AG09319 (cell line): Measurements from ENCODE around the gene INSIG2.

Experiments
- DNase-seq: peaks from one replicate; pipeline ENCODE4 v3.0.0-alpha.2; 2010; ENCODE audit warnings: low read depth; ENCODE audit errors: extremely low read depth
- TF ChIP-seq, protein P1 (sequence below): IDR thresholded peaks from 2 replicates; pipeline ENCODE4 v1.5.1; 2011; ENCODE audit warnings: low read depth, mild to moderate bottlenecking, inconsistent platforms, low read length, moderate library complexity

Gene INSIG2

GRCh38 chr2:118098307-118099030 lies 10.2 kb downstream of the INSIG2 start:
- DNase-seq = no peak

DNA sequence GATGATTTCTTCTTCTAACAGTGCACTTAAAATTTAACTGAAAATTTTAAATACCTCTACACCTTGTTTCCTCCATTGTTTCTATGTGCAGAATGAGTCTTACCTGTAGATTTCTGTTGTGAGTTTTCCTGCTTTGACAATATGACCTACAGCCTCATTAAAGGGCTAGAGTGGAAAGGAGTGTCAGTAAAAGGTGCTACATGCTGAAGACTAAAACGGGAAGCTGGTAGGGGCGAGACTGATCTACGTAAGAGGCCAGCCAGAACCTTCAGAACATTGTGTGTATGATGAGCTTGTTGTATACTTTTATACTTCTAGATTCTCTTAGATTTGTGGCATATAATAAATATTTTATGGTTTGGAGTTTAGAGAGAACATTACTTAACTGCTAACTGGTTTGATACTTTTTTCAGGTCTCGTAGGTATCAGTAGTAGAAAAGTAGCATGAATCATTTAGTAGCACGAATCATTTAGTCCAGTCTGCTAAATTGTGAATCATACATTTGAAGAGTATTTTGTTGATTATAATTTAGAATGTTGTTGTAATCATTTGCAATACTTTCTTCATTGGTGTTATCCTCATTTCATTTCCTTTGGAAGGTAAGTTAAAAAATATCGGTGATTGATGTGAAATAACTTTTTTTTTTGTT lies 14.3 kb downstream of the INSIG2 start:
- no peak for DNase-seq
- TF ChIP-seq, protein P1, sequence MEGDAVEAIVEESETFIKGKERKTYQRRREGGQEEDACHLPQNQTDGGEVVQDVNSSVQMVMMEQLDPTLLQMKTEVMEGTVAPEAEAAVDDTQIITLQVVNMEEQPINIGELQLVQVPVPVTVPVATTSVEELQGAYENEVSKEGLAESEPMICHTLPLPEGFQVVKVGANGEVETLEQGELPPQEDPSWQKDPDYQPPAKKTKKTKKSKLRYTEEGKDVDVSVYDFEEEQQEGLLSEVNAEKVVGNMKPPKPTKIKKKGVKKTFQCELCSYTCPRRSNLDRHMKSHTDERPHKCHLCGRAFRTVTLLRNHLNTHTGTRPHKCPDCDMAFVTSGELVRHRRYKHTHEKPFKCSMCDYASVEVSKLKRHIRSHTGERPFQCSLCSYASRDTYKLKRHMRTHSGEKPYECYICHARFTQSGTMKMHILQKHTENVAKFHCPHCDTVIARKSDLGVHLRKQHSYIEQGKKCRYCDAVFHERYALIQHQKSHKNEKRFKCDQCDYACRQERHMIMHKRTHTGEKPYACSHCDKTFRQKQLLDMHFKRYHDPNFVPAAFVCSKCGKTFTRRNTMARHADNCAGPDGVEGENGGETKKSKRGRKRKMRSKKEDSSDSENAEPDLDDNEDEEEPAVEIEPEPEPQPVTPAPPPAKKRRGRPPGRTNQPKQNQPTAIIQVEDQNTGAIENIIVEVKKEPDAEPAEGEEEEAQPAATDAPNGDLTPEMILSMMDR = no peak

More at GRCh38 chr2:118098307-118099030, 10.2 kb downstream of the INSIG2 start:
- TF ChIP-seq, protein P1 = no peak

GRCh38 chr2:118103951-118104940 lies 16.0 kb downstream of the INSIG2 start:
- DNase-seq = no peak

DNA sequence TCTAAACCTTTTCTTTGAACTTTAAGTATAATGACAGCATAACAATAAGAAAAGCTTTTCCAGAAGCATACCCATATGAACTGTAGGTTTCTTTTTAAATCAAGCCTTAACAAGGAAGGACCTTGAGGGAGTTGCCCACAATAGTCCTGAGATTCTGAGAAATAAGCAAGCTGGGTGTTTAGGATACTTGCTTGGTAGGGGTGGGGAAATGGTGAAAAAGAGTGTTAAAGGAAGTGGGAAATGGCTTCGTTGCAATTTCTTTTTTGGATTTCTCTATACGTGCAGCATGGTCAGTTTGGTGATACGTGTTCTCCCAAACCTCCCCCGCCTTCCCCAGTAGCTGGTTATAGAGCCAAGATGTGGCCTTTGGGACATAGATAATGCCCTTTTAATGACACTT lies 17.2 kb downstream of the INSIG2 start:
- no peak for DNase-seq
- TF ChIP-seq, protein P1 = no peak

More at GRCh38 chr2:118103951-118104940, 16.0 kb downstream of the INSIG2 start:
- TF ChIP-seq, protein P1 = no peak

- TF ChIP-seq, protein P1 = no peak
These were observed 18.7 kb downstream of the INSIG2 start for GRCh38 chr2:118106926-118107325.

DNA sequence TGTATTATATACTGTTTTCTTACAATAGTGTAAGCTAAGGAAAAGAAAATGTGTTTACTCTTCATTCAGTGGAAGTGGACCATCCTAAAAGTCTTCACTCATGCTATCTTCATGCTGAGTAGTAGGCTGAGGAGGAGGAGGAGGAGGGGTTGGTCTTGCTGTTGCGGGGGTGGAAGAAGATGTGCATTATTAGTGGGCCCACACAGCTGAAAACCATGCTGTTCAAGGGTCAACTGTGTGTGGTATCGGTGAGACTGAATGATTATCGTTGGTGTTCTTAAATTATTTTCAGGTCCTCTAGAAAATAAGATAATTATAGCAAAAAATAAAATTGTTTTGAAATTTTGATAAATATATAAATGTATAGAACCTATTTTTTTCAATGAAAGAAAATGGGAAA lies 22.0 kb downstream of the INSIG2 start:
- TF ChIP-seq, protein P1 = no peak
- DNase-seq = no peak

More at GRCh38 chr2:118106926-118107325, 18.7 kb downstream of the INSIG2 start:
- DNase-seq = no peak
